GM21576 (cell line): ENCODE data around the gene FIBIN.
"Not testable (repeated sequence)": the region's sequence is repeated elsewhere in the genome, so short reads cannot be mapped to it uniquely, and the experiment has no call there.

Experiments used
- ATAC-seq: cut with Tn5 transposase; IDR thresholded peaks from one replicate; pipeline ENCODE4 v1.9.1; 2021; ENCODE audit warnings: mild to moderate bottlenecking, moderate library complexity; ENCODE audit not compliant: unreplicated experiment

Gene FIBIN

GRCh38 chr11:26976389-26976788 lies 17.5 kb upstream of the FIBIN start:
- no peak for ATAC-seq

GRCh38 chr11:26977209-26977608 lies 16.7 kb upstream of the FIBIN start:
- not testable (repeated sequence) for ATAC-seq

GRCh38 chr11:26983645-26984044 lies 10.3 kb upstream of the FIBIN start:
- ATAC-seq, result no peak

- no peak for ATAC-seq
Measured at GRCh38 chr11:26985470-26985869, 8.4 kb upstream of the FIBIN start.

GRCh38 chr11:26985943-26986342 lies 8.0 kb upstream of the FIBIN start:
- ATAC-seq, result no peak

GRCh38 chr11:26987272-26987671 lies 6.6 kb upstream of the FIBIN start:
- no peak for ATAC-seq

- no peak for ATAC-seq
Measured at GRCh38 chr11:26987731-26988130, 6.2 kb upstream of the FIBIN start.

- ATAC-seq, result no peak
Measured at GRCh38 chr11:26992031-26992541, 1.8 kb upstream of the FIBIN start.

- no peak for ATAC-seq
Measured at GRCh38 chr11:26994631-26995095, 751 bp downstream of the FIBIN start.

- ATAC-seq, result no peak
Measured at GRCh38 chr11:26995701-26996460, 2.0 kb downstream of the FIBIN start.

- no peak for ATAC-seq
Measured at GRCh38 chr11:26997378-26997777, 3.5 kb downstream of the FIBIN start.

GRCh38 chr11:27001136-27001730 lies 7.3 kb downstream of the FIBIN start:
- not testable (repeated sequence) for ATAC-seq

- no peak for ATAC-seq
Measured at GRCh38 chr11:27002431-27002830, 8.5 kb downstream of the FIBIN start.

GRCh38 chr11:27002838-27003237 lies 8.9 kb downstream of the FIBIN start:
- no peak for ATAC-seq

GRCh38 chr11:27004103-27004502 lies 10.2 kb downstream of the FIBIN start:
- no peak for ATAC-seq

GRCh38 chr11:27008811-27009535 lies 15.1 kb downstream of the FIBIN start:
- no peak for ATAC-seq

- ATAC-seq, result no peak
Measured at GRCh38 chr11:27011560-27012233, 17.8 kb downstream of the FIBIN start.

GRCh38 chr11:27012234-27012921 lies 18.5 kb downstream of the FIBIN start:
- no peak for ATAC-seq

- no peak for ATAC-seq
Measured at GRCh38 chr11:27013781-27014361, 20.0 kb downstream of the FIBIN start.

- no peak for ATAC-seq
Measured at GRCh38 chr11:27018902-27019529, 25.1 kb downstream of the FIBIN start.
